Panc1 (cell line): Measurements from ENCODE around the gene EIF5A. TPM values are rescaled to one million over a fixed set of nuclear protein-coding genes. Genes with fewer than 3 reads are reported as not detected.
"Not testable (repeated sequence)": the region's sequence is repeated elsewhere in the genome, so short reads cannot be mapped to it uniquely, and the experiment has no call there.

Experiments
- ATAC-seq: fragments of 200-7000 bp; cut with Tn5 transposase; 2 replicates; pipeline ENCODE4 v1.9.1; 2020; ENCODE audit warnings: mild to moderate bottlenecking, moderate library complexity
- BruUV-seq: library from RNA; stranded (reverse); fragments of 400-500 nt; replicated peaks from 2 replicates; lab custom pipeline; 2021; lab: Mats Ljungman, UMichigan
- CTCF ChIA-PET: fragments of 300-600 bp; sonication (Branson Sonifier 250); formaldehyde crosslinking; loops from one replicate; lab custom pipeline; 2022; ENCODE audit warnings: antibody characterized with exemption; lab: Charles Lee
- POLR2A ChIA-PET: fragments of 300-600 bp; sonication (Branson Sonifier 250); formaldehyde crosslinking; loops from one replicate; lab custom pipeline; 2022; ENCODE audit warnings: antibody characterized with exemption; lab: Charles Lee
- DNase-seq: peaks from one replicate; pipeline ENCODE4 v3.0.0-alpha.2; 2010; ENCODE audit warnings: low read depth, low spot score
- H3K27ac ChIP-seq: 2 replicates; pipeline ENCODE4 v1.5.1; 2011; ENCODE audit warnings: mild to moderate bottlenecking, low read length, inconsistent platforms
- H3K27me3 ChIP-seq: fragments of 200-500 bp; sonication (Bioruptor generic); 2 replicates; pipeline ENCODE4 v1.6.0; 2014; ENCODE audit warnings: low read length, inconsistent platforms; ENCODE audit not compliant: control insufficient read depth, insufficient read depth
- H3K36me3 ChIP-seq: fragments of 200-500 bp; sonication (Bioruptor generic); 2 replicates; pipeline ENCODE4 v1.5.1; 2014; ENCODE audit warnings: inconsistent platforms, mild to moderate bottlenecking, low read length, moderate library complexity; ENCODE audit not compliant: control insufficient read depth, insufficient read depth
- H3K4me1 ChIP-seq: 2 replicates; pipeline ENCODE4 v1.5.1; 2011; ENCODE audit warnings: inconsistent platforms, mild to moderate bottlenecking, low read length, moderate library complexity; ENCODE audit not compliant: control insufficient read depth, insufficient read depth
- H3K4me3 ChIP-seq, 2 experiments: 2 replicates each; pipeline ENCODE4 v1.5.1; 2011 to 2012; ENCODE audit warnings: low read depth in 2 of 2, low read length in 2 of 2, mild to moderate bottlenecking in 2 of 2, inconsistent platforms in 1 of 2, moderate library complexity in 1 of 2
- H3K9me3 ChIP-seq: fragments of 200-500 bp; sonication (Bioruptor generic); 2 replicates; pipeline ENCODE4 v1.5.1; 2014; ENCODE audit warnings: low read depth, mild to moderate bottlenecking, inconsistent platforms, low read length, moderate library complexity; ENCODE audit not compliant: control insufficient read depth, insufficient read depth
- CTCF ChIP-seq: fragments of 450-650 bp; IDR thresholded peaks from 2 replicates; pipeline ENCODE4 v1.5.1; 2017; ENCODE audit warnings: mild to moderate bottlenecking
- POLR2AphosphoS5 ChIP-seq: IDR thresholded peaks from 2 replicates; pipeline ENCODE4 v1.6.1; 2012; ENCODE audit warnings: mild to moderate bottlenecking, low read depth, low read length, moderate library complexity
- SIN3A ChIP-seq: IDR thresholded peaks from 2 replicates; pipeline ENCODE4 v1.6.1; 2012; ENCODE audit warnings: low read depth, mild to moderate bottlenecking, low read length, moderate library complexity, borderline replicate concordance; ENCODE audit not compliant: insufficient read depth
- TCF7L2 ChIP-seq: IDR thresholded peaks from 2 replicates; pipeline ENCODE4 v1.6.1; 2011; ENCODE audit warnings: mild to moderate bottlenecking, low read depth, low read length, inconsistent platforms
- in situ Hi-C: cut with HindIII; loops from 2 replicates; pipeline ENCODE4 v1.10.0; 2016; ENCODE audit warnings: low sequenced_read_pairs, low pct_unique_long_range_greater_than_20kb
- intact Hi-C: fragments of 100-400 bp; cut with micrococcal nuclease; formaldehyde crosslinking; loops from one replicate; pipeline ENCODE4 v1.10.0; 2022; ENCODE audit not compliant: unreplicated experiment
- total RNA-seq: library from RNA; stranded (reverse); gene quantifications from one replicate; pipeline ENCODE4 v1.2.1, GENCODE V29; 2021; ENCODE audit not compliant: unreplicated experiment
- TF ChIP-seq, protein P1 (sequence below), 2 experiments: IDR thresholded peaks; 2 replicates each; pipeline ENCODE4 v1.6.1; 2011 to 2012; ENCODE audit warnings: low read depth in 2 of 2, control low read depth in 1 of 2, low read length in 1 of 2, mild to moderate bottlenecking in 1 of 2, moderate library complexity in 1 of 2; ENCODE audit not compliant: insufficient read depth in 1 of 2

EIF5A gene
- total RNA-seq, 1 experiment from 2014 or later = 728 TPM

DNA sequence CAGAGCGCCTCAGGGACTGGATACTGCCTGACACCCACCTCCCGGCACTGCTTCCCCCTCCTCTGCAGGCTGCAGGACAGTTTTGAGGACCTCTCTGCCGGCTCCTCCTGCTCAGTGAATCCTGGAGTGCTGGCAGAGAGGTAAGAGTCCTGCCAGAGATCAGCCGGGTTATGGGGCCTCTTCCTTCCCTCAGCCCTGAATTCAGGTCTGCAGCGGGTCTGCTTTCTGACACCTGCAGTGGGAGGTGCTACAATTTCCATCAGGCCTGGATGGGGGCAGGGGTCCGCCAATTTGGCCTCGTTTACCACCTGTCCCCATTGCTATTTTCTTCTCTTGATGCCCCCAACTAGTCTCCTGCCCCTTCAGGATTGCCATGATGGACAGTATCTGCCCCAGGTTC is 24.7 kb downstream of the EIF5A start:
- no peaks in the 10 kb centered on the region for H3K27me3 ChIP-seq
- ChIA-PET CTCF (no interaction called here), POLR2A (no interaction called here)
- DNase-seq (no peak), ATAC-seq (no peak)
- H3K9me3 ChIP-seq = no peaks in the 10 kb centered on the region
- peaks cover 7% of the 10 kb centered on the region for H3K4me1 ChIP-seq
- in situ Hi-C loops (no loop called here), intact Hi-C loops (no loop called here)
- no peaks in the 10 kb centered on the region; the same call in 1 of the 2 replicates for H3K36me3 ChIP-seq
- TF ChIP-seq, protein P1, sequence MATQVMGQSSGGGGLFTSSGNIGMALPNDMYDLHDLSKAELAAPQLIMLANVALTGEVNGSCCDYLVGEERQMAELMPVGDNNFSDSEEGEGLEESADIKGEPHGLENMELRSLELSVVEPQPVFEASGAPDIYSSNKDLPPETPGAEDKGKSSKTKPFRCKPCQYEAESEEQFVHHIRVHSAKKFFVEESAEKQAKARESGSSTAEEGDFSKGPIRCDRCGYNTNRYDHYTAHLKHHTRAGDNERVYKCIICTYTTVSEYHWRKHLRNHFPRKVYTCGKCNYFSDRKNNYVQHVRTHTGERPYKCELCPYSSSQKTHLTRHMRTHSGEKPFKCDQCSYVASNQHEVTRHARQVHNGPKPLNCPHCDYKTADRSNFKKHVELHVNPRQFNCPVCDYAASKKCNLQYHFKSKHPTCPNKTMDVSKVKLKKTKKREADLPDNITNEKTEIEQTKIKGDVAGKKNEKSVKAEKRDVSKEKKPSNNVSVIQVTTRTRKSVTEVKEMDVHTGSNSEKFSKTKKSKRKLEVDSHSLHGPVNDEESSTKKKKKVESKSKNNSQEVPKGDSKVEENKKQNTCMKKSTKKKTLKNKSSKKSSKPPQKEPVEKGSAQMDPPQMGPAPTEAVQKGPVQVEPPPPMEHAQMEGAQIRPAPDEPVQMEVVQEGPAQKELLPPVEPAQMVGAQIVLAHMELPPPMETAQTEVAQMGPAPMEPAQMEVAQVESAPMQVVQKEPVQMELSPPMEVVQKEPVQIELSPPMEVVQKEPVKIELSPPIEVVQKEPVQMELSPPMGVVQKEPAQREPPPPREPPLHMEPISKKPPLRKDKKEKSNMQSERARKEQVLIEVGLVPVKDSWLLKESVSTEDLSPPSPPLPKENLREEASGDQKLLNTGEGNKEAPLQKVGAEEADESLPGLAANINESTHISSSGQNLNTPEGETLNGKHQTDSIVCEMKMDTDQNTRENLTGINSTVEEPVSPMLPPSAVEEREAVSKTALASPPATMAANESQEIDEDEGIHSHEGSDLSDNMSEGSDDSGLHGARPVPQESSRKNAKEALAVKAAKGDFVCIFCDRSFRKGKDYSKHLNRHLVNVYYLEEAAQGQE (IDR thresholded peaks at IDR 0.05; ENCODE audit: insufficient read depth in 1 of 2, low read depth in 2 of 2, low read length in 1 of 2) = no peak
- TF ChIP-seq SIN3A (no peak), TCF7L2 (no peak), POLR2AphosphoS5 (no peak), CTCF (no peak)
- no peak overlapping the region for H3K27ac ChIP-seq
- no peak overlapping the region for H3K4me3 ChIP-seq
- BruUV-seq = no TSS peak

DNA sequence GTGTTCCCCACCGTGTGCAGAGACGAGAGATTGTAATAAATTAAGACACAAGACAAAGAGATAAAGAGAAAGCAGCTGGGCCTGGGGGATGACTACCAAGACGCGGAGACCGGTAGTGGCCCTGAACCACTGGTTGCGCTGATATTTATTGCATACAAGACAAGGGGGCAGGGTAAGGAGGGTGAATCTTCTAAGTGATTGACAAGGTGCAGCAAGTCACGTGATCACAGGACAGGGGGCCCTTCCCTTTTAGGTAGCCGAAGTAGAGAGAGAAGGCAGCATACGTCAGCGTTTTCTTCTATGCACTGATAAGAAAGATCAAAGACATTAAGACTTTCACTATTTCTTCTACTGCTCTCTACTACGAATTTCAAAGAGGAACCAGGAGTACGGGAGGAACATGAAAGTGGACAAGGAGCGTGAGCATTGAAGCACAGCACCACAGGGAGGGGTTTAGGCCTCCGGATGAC is 25.2 kb downstream of the EIF5A start:
- H3K4me1 ChIP-seq, ATAC-seq, POLR2A ChIA-PET, intact Hi-C loops, H3K9me3 ChIP-seq, BruUV-seq, in situ Hi-C loops, H3K4me3 ChIP-seq, H3K27ac ChIP-seq, H3K36me3 ChIP-seq, CTCF ChIA-PET, H3K27me3 ChIP-seq, DNase-seq: not testable (repeated sequence)

- intact Hi-C loops (no loop called here), in situ Hi-C loops (no loop called here)
- POLR2A ChIA-PET = interaction anchor here (0.6 kb wide), 1 partner anchor 250 kb away, joined by 4 read pairs; no protein-coding TSS in a partner anchor
- CTCF ChIA-PET = no interaction called here
- Histone ChIP-seq H3K9me3 (no peaks in the 10 kb centered on the region), H3K27ac (no peak overlapping the region), H3K4me3 (no peak overlapping the region), H3K4me1 (peaks cover 3% of the 10 kb centered on the region), H3K27me3 (no peaks in the 10 kb centered on the region), H3K36me3 (no peaks in the 10 kb centered on the region)
- TF ChIP-seq POLR2AphosphoS5 = no peak
- no peak for TF ChIP-seq CTCF
- TF ChIP-seq, protein P1 (IDR thresholded peaks at IDR 0.05; ENCODE audit: insufficient read depth in 1 of 2, low read depth in 2 of 2, low read length in 1 of 2) = no peak
- no peak for TF ChIP-seq SIN3A
- no peak for TF ChIP-seq TCF7L2
- ATAC-seq = no peak
- BruUV-seq = no TSS peak
- DNase-seq = no peak
Observed at GRCh38 chr17:7334938-7335538, 27.6 kb downstream of the EIF5A start.
